ENCODE measurements around the gene ELAC1. TPM values are rescaled to one million over a fixed set of nuclear protein-coding genes. Genes with fewer than 3 reads are reported as not detected.
"Not testable (repeated sequence)": the region's sequence is repeated elsewhere in the genome, so short reads cannot be mapped to it uniquely, and the experiment has no call there.

ELAC1 gene
- total and polyA plus RNA-seq, 2 experiments from 2014 or later = 2.8 to 3.2 TPM

GRCh38 chr18:50972404-50972803 is 4.6 kb downstream of the ELAC1 start:
- H2AFZ ChIP-seq; H3K9me2 ChIP-seq (ENCODE audit: insufficient read depth); H4K20me1 ChIP-seq (replicated peaks; ENCODE audit: insufficient read depth); H3K27me3 ChIP-seq (ENCODE audit: insufficient read depth); H3K4me2 ChIP-seq; ATAC-seq; H3K4me3 Mint-ChIP-seq; H3K27ac Mint-ChIP-seq; H3K79me2 ChIP-seq (replicated peaks; ENCODE audit: insufficient read depth); H3K4me3 ChIP-seq; H3K27me3 Mint-ChIP-seq (ENCODE audit: insufficient read depth, low read depth, poor library complexity); DNase-seq (ENCODE audit: low spot score); H3F3A ChIP-seq (replicated peaks; ENCODE audit: low read depth); H3K27ac ChIP-seq (ENCODE audit: low read depth): not testable (repeated sequence)
- Mint-ChIP-seq H3K36me3 (ENCODE audit: low read depth) (peaks cover 30% of the 10 kb centered on the region), H3K4me1 (peaks cover 19% of the 10 kb centered on the region), H3K9me3 (peaks cover 19% of the 10 kb centered on the region)
- Histone ChIP-seq H3K4me1 (ENCODE audit: insufficient read depth) (peaks cover 23% of the 10 kb centered on the region), H3K36me3 (ENCODE audit: insufficient read depth) (peaks cover 14% of the 10 kb centered on the region; the same call in 1 of the 2 replicates)

- DNase-seq (ENCODE audit: low spot score) = no peak
- Mint-ChIP-seq H3K4me3 (no peak overlapping the region), H3K4me1 (peaks cover 19% of the 10 kb centered on the region), H3K27me3 (ENCODE audit: insufficient read depth, low read depth, poor library complexity) (peaks cover 2% of the 10 kb centered on the region), H3K27ac (no peak overlapping the region), H3K36me3 (ENCODE audit: low read depth) (peaks cover 41% of the 10 kb centered on the region), H3K9me3 (peaks cover 29% of the 10 kb centered on the region)
- H3K4me3 ChIP-seq = no peak overlapping the region
- no peaks in the 10 kb centered on the region for H4K20me1 ChIP-seq (replicated peaks; ENCODE audit: insufficient read depth)
- H3K27me3 ChIP-seq (ENCODE audit: insufficient read depth) = no peaks in the 10 kb centered on the region
- no peaks in the 10 kb centered on the region; the same call in 1 of the 2 replicates for H3K79me2 ChIP-seq (replicated peaks; ENCODE audit: insufficient read depth)
- H3K4me1 ChIP-seq (ENCODE audit: insufficient read depth) = peaks cover 23% of the 10 kb centered on the region
- ATAC-seq = no peak
- H3F3A ChIP-seq (replicated peaks; ENCODE audit: low read depth) = no peaks in the 10 kb centered on the region
- no peak overlapping the region for H3K27ac ChIP-seq (ENCODE audit: low read depth)
- no peak overlapping the region for H3K4me2 ChIP-seq
- H3K9me2 ChIP-seq (ENCODE audit: insufficient read depth) = no peaks in the 10 kb centered on the region
- H3K36me3 ChIP-seq (ENCODE audit: insufficient read depth) = peaks cover 17% of the 10 kb centered on the region; the same call in 1 of the 2 replicates
- H2AFZ ChIP-seq = no peak overlapping the region
- TF ChIP-seq, protein P1, sequence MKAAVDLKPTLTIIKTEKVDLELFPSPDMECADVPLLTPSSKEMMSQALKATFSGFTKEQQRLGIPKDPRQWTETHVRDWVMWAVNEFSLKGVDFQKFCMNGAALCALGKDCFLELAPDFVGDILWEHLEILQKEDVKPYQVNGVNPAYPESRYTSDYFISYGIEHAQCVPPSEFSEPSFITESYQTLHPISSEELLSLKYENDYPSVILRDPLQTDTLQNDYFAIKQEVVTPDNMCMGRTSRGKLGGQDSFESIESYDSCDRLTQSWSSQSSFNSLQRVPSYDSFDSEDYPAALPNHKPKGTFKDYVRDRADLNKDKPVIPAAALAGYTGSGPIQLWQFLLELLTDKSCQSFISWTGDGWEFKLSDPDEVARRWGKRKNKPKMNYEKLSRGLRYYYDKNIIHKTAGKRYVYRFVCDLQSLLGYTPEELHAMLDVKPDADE (IDR thresholded peaks at IDR 0.05) = no peak
- TF ChIP-seq POLR2AphosphoS5 (IDR thresholded peaks at IDR 0.05; ENCODE audit: low read depth) (no peak), EZH2phosphoT487 (IDR thresholded peaks at IDR 0.05; ENCODE audit: unreplicated experiment) (no peak), EZH2 (IDR thresholded peaks at IDR 0.05; ENCODE audit: low read depth, unreplicated experiment) (no peak), ZNF331 (CRISPR knock-in tag; IDR thresholded peaks at IDR 0.05; ENCODE audit: low read depth) (no peak), STAT1 (IDR thresholded peaks at IDR 0.05; ENCODE audit: unreplicated experiment) (no peak), ZNF114 (CRISPR knock-in tag; IDR thresholded peaks at IDR 0.05) (no peak), NANOG (IDR thresholded peaks at IDR 0.05; ENCODE audit: borderline replicate concordance) (no peak), CREB1 (CRISPR knock-in tag; IDR thresholded peaks at IDR 0.05; ENCODE audit: low read depth) (no peak)
- TF ChIP-seq, protein P2, sequence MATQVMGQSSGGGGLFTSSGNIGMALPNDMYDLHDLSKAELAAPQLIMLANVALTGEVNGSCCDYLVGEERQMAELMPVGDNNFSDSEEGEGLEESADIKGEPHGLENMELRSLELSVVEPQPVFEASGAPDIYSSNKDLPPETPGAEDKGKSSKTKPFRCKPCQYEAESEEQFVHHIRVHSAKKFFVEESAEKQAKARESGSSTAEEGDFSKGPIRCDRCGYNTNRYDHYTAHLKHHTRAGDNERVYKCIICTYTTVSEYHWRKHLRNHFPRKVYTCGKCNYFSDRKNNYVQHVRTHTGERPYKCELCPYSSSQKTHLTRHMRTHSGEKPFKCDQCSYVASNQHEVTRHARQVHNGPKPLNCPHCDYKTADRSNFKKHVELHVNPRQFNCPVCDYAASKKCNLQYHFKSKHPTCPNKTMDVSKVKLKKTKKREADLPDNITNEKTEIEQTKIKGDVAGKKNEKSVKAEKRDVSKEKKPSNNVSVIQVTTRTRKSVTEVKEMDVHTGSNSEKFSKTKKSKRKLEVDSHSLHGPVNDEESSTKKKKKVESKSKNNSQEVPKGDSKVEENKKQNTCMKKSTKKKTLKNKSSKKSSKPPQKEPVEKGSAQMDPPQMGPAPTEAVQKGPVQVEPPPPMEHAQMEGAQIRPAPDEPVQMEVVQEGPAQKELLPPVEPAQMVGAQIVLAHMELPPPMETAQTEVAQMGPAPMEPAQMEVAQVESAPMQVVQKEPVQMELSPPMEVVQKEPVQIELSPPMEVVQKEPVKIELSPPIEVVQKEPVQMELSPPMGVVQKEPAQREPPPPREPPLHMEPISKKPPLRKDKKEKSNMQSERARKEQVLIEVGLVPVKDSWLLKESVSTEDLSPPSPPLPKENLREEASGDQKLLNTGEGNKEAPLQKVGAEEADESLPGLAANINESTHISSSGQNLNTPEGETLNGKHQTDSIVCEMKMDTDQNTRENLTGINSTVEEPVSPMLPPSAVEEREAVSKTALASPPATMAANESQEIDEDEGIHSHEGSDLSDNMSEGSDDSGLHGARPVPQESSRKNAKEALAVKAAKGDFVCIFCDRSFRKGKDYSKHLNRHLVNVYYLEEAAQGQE (IDR thresholded peaks at IDR 0.05; ENCODE audit: unreplicated experiment) = no peak
- TF ChIP-seq, protein P3, sequence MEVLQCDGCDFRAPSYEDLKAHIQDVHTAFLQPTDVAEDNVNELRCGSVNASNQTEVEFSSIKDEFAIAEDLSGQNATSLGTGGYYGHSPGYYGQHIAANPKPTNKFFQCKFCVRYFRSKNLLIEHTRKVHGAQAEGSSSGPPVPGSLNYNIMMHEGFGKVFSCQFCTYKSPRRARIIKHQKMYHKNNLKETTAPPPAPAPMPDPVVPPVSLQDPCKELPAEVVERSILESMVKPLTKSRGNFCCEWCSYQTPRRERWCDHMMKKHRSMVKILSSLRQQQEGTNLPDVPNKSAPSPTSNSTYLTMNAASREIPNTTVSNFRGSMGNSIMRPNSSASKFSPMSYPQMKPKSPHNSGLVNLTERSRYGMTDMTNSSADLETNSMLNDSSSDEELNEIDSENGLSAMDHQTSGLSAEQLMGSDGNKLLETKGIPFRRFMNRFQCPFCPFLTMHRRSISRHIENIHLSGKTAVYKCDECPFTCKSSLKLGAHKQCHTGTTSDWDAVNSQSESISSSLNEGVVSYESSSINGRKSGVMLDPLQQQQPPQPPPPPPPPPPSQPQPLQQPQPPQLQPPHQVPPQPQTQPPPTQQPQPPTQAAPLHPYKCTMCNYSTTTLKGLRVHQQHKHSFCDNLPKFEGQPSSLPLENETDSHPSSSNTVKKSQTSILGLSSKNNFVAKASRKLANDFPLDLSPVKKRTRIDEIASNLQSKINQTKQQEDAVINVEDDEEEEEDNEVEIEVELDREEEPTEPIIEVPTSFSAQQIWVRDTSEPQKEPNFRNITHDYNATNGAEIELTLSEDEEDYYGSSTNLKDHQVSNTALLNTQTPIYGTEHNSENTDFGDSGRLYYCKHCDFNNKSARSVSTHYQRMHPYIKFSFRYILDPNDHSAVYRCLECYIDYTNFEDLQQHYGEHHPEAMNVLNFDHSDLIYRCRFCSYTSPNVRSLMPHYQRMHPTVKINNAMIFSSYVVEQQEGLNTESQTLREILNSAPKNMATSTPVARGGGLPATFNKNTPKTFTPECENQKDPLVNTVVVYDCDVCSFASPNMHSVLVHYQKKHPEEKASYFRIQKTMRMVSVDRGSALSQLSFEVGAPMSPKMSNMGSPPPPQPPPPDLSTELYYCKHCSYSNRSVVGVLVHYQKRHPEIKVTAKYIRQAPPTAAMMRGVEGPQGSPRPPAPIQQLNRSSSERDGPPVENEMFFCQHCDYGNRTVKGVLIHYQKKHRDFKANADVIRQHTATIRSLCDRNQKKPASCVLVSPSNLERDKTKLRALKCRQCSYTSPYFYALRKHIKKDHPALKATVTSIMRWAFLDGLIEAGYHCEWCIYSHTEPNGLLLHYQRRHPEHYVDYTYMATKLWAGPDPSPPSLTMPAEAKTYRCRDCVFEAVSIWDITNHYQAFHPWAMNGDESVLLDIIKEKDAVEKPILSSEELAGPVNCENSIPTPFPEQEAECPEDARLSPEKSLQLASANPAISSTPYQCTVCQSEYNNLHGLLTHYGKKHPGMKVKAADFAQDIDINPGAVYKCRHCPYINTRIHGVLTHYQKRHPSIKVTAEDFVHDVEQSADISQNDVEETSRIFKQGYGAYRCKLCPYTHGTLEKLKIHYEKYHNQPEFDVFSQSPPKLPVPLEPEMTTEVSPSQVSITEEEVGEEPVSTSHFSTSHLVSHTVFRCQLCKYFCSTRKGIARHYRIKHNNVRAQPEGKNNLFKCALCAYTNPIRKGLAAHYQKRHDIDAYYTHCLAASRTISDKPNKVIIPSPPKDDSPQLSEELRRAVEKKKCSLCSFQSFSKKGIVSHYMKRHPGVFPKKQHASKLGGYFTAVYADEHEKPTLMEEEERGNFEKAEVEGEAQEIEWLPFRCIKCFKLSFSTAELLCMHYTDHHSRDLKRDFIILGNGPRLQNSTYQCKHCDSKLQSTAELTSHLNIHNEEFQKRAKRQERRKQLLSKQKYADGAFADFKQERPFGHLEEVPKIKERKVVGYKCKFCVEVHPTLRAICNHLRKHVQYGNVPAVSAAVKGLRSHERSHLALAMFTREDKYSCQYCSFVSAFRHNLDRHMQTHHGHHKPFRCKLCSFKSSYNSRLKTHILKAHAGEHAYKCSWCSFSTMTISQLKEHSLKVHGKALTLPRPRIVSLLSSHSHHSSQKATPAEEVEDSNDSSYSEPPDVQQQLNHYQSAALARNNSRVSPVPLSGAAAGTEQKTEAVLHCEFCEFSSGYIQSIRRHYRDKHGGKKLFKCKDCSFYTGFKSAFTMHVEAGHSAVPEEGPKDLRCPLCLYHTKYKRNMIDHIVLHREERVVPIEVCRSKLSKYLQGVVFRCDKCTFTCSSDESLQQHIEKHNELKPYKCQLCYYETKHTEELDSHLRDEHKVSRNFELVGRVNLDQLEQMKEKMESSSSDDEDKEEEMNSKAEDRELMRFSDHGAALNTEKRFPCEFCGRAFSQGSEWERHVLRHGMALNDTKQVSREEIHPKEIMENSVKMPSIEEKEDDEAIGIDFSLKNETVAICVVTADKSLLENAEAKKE (CRISPR knock-in tag; IDR thresholded peaks at IDR 0.05) = no peak
These were observed 5.7 kb downstream of the ELAC1 start for GRCh38 chr18:50973367-50974126.
